ENCODE data around the gene GALNT5.

DNA sequence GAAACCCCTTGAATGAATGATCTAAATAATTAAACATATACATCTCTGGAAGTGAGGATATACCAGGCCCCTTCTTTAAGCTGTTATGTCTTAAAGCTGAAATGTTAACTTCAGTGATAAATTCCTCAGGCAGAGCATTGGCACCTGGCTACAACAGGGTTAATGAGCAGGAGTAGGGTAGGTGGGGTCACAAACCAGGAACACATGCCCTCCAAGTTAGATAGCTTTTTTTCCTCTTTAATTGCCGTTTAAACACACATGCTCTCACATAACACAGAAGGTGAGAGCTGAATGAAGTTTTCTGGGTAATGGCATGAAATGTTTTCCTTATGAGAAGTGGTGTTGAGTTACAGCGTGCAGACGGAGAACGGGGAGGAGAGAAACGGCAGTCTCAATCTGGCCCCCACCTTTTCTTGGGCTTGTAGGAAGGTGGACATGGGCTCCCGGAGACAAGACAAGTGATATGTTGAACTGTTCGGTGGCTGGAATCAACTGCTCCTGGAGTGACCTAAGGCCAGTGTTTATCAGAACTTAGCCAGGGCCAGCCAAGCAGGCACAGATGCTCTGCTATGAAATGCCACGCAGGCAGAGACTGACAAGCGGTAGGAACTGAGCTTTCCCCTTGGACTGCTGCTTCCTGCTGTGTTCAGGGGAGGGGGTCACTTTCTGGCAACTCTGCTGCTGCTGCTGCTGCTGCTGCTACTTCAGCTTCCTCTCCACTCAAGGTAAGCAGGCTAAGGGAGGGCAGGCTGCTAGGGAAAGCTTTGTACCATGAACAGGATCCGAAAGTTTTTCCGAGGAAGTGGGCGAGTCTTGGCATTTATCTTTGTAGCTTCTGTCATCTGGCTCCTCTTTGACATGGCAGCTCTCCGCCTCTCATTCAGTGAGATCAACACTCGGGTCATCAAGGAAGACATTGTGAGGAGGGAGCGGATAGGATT is at the start of gene GALNT5:
- TF ChIP-seq, protein P1, sequence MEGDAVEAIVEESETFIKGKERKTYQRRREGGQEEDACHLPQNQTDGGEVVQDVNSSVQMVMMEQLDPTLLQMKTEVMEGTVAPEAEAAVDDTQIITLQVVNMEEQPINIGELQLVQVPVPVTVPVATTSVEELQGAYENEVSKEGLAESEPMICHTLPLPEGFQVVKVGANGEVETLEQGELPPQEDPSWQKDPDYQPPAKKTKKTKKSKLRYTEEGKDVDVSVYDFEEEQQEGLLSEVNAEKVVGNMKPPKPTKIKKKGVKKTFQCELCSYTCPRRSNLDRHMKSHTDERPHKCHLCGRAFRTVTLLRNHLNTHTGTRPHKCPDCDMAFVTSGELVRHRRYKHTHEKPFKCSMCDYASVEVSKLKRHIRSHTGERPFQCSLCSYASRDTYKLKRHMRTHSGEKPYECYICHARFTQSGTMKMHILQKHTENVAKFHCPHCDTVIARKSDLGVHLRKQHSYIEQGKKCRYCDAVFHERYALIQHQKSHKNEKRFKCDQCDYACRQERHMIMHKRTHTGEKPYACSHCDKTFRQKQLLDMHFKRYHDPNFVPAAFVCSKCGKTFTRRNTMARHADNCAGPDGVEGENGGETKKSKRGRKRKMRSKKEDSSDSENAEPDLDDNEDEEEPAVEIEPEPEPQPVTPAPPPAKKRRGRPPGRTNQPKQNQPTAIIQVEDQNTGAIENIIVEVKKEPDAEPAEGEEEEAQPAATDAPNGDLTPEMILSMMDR (IDR thresholded peaks at IDR 0.05; ENCODE audit: low read depth, low read length, missing input control) = no peak
- no peak for TF ChIP-seq TAF1 (conservative IDR thresholded peaks at IDR 0.05)
- no peak for TF ChIP-seq JUND (IDR thresholded peaks at IDR 0.05)
- TF ChIP-seq, protein P2, sequence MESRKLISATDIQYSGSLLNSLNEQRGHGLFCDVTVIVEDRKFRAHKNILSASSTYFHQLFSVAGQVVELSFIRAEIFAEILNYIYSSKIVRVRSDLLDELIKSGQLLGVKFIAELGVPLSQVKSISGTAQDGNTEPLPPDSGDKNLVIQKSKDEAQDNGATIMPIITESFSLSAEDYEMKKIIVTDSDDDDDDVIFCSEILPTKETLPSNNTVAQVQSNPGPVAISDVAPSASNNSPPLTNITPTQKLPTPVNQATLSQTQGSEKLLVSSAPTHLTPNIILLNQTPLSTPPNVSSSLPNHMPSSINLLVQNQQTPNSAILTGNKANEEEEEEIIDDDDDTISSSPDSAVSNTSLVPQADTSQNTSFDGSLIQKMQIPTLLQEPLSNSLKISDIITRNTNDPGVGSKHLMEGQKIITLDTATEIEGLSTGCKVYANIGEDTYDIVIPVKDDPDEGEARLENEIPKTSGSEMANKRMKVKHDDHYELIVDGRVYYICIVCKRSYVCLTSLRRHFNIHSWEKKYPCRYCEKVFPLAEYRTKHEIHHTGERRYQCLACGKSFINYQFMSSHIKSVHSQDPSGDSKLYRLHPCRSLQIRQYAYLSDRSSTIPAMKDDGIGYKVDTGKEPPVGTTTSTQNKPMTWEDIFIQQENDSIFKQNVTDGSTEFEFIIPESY (IDR thresholded peaks at IDR 0.05) = no peak
- TF ChIP-seq, protein P3, sequence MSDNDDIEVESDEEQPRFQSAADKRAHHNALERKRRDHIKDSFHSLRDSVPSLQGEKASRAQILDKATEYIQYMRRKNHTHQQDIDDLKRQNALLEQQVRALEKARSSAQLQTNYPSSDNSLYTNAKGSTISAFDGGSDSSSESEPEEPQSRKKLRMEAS (IDR thresholded peaks at IDR 0.05) = no peak
- no peak for TF ChIP-seq GABPA (IDR thresholded peaks at IDR 0.05 in 1 of 2, conservative IDR thresholded peaks at IDR 0.05 in 1 of 2)
- no peak for TF ChIP-seq FOXA1 (IDR thresholded peaks at IDR 0.05)
- TF ChIP-seq, protein P4, sequence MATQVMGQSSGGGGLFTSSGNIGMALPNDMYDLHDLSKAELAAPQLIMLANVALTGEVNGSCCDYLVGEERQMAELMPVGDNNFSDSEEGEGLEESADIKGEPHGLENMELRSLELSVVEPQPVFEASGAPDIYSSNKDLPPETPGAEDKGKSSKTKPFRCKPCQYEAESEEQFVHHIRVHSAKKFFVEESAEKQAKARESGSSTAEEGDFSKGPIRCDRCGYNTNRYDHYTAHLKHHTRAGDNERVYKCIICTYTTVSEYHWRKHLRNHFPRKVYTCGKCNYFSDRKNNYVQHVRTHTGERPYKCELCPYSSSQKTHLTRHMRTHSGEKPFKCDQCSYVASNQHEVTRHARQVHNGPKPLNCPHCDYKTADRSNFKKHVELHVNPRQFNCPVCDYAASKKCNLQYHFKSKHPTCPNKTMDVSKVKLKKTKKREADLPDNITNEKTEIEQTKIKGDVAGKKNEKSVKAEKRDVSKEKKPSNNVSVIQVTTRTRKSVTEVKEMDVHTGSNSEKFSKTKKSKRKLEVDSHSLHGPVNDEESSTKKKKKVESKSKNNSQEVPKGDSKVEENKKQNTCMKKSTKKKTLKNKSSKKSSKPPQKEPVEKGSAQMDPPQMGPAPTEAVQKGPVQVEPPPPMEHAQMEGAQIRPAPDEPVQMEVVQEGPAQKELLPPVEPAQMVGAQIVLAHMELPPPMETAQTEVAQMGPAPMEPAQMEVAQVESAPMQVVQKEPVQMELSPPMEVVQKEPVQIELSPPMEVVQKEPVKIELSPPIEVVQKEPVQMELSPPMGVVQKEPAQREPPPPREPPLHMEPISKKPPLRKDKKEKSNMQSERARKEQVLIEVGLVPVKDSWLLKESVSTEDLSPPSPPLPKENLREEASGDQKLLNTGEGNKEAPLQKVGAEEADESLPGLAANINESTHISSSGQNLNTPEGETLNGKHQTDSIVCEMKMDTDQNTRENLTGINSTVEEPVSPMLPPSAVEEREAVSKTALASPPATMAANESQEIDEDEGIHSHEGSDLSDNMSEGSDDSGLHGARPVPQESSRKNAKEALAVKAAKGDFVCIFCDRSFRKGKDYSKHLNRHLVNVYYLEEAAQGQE (IDR thresholded peaks at IDR 0.05) = no peak
- no peak for TF ChIP-seq EGR1 (IDR thresholded peaks at IDR 0.05; ENCODE audit: low read depth in 2 of 2)
